ENCODE data around the gene ACLY.

DNA sequence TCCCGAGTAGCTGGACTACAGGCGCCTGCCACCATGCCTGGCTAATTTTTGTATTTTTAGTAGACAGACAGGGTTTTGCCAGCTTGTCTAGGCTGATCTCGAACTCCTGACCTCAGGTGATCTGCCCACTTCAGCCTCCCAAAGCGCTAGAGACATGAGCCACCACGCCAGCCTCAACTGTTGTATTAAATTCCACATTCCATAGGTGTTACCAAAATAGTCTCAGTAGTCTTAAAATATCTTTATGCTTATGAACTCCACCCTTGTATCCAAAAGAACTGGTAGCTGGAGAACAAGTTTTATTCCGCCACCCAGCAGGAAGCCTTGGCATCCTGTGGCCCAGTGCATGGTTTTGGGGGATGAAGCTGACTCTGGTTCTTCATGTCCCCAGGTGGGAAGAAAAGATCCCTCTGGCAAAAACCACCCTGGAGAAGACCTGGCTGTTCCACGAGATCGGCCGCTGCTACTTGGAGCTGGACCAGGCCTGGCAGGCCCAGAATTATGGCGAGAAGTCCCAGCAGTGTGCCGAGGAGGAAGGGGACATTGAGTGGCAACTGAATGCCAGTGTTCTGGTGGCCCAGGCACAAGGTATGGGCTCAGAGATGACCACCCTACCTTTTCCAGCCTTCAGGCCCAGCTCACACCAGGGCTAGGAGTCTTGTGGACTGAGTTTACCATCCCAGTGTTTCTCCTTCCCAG lies 30.2 kb upstream of the ACLY start:
- TF ChIP-seq, protein P1, sequence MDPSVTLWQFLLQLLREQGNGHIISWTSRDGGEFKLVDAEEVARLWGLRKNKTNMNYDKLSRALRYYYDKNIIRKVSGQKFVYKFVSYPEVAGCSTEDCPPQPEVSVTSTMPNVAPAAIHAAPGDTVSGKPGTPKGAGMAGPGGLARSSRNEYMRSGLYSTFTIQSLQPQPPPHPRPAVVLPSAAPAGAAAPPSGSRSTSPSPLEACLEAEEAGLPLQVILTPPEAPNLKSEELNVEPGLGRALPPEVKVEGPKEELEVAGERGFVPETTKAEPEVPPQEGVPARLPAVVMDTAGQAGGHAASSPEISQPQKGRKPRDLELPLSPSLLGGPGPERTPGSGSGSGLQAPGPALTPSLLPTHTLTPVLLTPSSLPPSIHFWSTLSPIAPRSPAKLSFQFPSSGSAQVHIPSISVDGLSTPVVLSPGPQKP (IDR thresholded peaks at IDR 0.05; ENCODE audit: low read depth, low read length): no peak
- TF ChIP-seq, protein P2, sequence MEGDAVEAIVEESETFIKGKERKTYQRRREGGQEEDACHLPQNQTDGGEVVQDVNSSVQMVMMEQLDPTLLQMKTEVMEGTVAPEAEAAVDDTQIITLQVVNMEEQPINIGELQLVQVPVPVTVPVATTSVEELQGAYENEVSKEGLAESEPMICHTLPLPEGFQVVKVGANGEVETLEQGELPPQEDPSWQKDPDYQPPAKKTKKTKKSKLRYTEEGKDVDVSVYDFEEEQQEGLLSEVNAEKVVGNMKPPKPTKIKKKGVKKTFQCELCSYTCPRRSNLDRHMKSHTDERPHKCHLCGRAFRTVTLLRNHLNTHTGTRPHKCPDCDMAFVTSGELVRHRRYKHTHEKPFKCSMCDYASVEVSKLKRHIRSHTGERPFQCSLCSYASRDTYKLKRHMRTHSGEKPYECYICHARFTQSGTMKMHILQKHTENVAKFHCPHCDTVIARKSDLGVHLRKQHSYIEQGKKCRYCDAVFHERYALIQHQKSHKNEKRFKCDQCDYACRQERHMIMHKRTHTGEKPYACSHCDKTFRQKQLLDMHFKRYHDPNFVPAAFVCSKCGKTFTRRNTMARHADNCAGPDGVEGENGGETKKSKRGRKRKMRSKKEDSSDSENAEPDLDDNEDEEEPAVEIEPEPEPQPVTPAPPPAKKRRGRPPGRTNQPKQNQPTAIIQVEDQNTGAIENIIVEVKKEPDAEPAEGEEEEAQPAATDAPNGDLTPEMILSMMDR (IDR thresholded peaks at IDR 0.05): no peak
- TF ChIP-seq, protein P3, sequence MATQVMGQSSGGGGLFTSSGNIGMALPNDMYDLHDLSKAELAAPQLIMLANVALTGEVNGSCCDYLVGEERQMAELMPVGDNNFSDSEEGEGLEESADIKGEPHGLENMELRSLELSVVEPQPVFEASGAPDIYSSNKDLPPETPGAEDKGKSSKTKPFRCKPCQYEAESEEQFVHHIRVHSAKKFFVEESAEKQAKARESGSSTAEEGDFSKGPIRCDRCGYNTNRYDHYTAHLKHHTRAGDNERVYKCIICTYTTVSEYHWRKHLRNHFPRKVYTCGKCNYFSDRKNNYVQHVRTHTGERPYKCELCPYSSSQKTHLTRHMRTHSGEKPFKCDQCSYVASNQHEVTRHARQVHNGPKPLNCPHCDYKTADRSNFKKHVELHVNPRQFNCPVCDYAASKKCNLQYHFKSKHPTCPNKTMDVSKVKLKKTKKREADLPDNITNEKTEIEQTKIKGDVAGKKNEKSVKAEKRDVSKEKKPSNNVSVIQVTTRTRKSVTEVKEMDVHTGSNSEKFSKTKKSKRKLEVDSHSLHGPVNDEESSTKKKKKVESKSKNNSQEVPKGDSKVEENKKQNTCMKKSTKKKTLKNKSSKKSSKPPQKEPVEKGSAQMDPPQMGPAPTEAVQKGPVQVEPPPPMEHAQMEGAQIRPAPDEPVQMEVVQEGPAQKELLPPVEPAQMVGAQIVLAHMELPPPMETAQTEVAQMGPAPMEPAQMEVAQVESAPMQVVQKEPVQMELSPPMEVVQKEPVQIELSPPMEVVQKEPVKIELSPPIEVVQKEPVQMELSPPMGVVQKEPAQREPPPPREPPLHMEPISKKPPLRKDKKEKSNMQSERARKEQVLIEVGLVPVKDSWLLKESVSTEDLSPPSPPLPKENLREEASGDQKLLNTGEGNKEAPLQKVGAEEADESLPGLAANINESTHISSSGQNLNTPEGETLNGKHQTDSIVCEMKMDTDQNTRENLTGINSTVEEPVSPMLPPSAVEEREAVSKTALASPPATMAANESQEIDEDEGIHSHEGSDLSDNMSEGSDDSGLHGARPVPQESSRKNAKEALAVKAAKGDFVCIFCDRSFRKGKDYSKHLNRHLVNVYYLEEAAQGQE (IDR thresholded peaks at IDR 0.05): no peak
- TF ChIP-seq POLR2A (IDR thresholded peaks at IDR 0.05; ENCODE audit: low read length): no peak
